HT1080 (cell line): ENCODE measurements around the gene SYCE1. TPM values are rescaled to one million over a fixed set of nuclear protein-coding genes. Genes with fewer than 3 reads are reported as not detected.

Experiments used
- DNase-seq: peaks from one replicate; pipeline ENCODE4 v3.0.0-alpha.2; 2015; ENCODE audit warnings: low read depth
- total RNA-seq: library from RNA; depleted of rRNA; stranded (reverse); fragments of >200 nt; shearing (Covaris generic); gene quantifications from 2 replicates; pipeline ENCODE4 v1.2.3, GENCODE V29; 2014; rRNA removed

Gene SYCE1
- total RNA-seq, 1 experiment from 2014 or later, result 3.7 TPM

GRCh38 chr10:133516057-133516456, 49.3 kb downstream of the SYCE1 start:
- DNase-seq, result no peak

GRCh38 chr10:133515471-133515870, 49.9 kb downstream of the SYCE1 start:
- no peak for DNase-seq

GRCh38 chr10:133511907-133512528, 53.4 kb downstream of the SYCE1 start:
- no peak for DNase-seq

GRCh38 chr10:133511408-133511807, 54.0 kb downstream of the SYCE1 start:
- no peak for DNase-seq

GRCh38 chr10:133509700-133510099, 55.7 kb downstream of the SYCE1 start:
- no peak for DNase-seq

Other genes starting within 250 kb of the SYCE1 start
- 1.7 TPM in 1 of 2 replicates, not detected in the other for gene CALY, start 228.7 kb downstream of the SYCE1 start, total RNA-seq
- gene PRAP1, start 218.2 kb downstream of the SYCE1 start, total RNA-seq, result not detected in 2 replicates
- gene FUOM, start 207.6 kb downstream of the SYCE1 start, total RNA-seq, result 31.5 and 48.4 TPM in 2 replicates
- 107 and 109 TPM in 2 replicates for gene ECHS1, start 192.2 kb downstream of the SYCE1 start, total RNA-seq
- 0.43 and 0.70 TPM in 2 replicates for gene PAOX, start 186.3 kb downstream of the SYCE1 start, total RNA-seq
- 54.1 and 55.6 TPM in 2 replicates for gene MTG1, start 171.4 kb downstream of the SYCE1 start, total RNA-seq
- not detected in 2 replicates for gene SPRN, start 141.0 kb downstream of the SYCE1 start, total RNA-seq
- 0.80 and 1.3 TPM in 2 replicates for gene SCART1, start 111.6 kb downstream of the SYCE1 start, total RNA-seq
- gene CYP2E1, start 38.2 kb downstream of the SYCE1 start, total RNA-seq, result 1.2 and 1.4 TPM in 2 replicates
- gene FRG2B, start 61.2 kb upstream of the SYCE1 start, total RNA-seq, result not detected in 2 replicates